Spleen (tissue), 7 donors: Measurements from ENCODE around the gene ADD1.

Experiments
- POLR2AphosphoS5 ChIP-seq, 3 donors: sonication (generic); formaldehyde crosslinking; IDR thresholded peaks; one replicate each; pipeline ENCODE4 v1.5.1; 2017; ENCODE audit warnings: antibody characterized with exemption in 3 of 3
- TF ChIP-seq, protein P1 (sequence below), 11 experiments: fragments of 200-600 bp in 7 of 11; fragments of 450-650 bp in 4 of 11; sonication (generic) in 4 of 11; IDR thresholded peaks in 8 of 11; conservative IDR thresholded peaks in 3 of 11; 1 replicate in 7 of 11; 2 replicates in 4 of 11; pipeline versions ENCODE4 v1.4.0 to v1.8.0; 2016 to 2021; ENCODE audit warnings: antibody characterized with exemption in 11 of 11, inconsistent platforms in 4 of 11, mild to moderate bottlenecking in 1 of 11
- donor health status: DM: no; HTN: no; CAD: no; lungs with moderate emphysema.
- donor health status: DM: no; HTN: no; CAD: no.
- donor health status: DM: no; HTN: no; CAD: no.

DNA sequence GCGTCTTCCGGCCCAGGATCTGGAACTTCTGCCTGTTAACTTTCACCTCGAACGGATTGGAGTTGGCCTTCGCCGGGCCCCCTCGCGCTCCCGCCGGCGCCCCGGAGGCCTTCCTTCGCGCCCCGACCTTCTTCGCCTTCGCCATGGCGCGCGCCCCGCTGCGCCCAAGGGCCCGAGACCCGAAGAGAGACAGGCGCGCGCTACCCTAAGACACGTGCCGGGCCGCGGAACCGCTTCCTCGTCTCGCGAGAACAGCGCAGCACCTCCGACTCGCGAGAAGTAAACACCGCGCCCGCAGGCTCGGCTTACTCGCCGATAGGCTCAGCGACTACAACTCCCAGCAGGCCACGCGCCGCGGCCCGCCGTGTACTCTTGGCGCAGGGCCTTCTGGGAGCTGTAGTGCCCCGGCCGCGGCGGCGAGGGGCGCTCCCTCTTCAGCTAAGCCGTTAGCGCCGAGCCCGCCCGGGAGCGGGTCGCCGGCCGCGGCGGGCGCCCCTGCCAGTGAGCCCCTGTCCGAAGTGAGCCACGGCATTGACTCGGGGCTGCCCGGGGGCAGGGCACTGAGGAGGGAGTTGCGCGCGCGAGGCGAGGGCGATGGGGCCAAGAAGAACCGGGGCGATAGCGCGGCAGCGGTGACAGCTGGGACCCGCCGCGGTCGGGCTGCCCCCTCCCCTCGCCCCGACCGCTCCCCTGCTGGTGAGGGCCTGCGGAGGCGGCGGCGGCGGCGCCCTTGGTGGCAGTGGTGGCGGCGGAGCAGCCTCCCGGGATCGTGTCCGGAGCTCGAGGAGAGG lies 119.7 kb downstream of the ADD1 start, which contains the start of the genes GRK4 and NOP14:
- TF ChIP-seq, protein P1, sequence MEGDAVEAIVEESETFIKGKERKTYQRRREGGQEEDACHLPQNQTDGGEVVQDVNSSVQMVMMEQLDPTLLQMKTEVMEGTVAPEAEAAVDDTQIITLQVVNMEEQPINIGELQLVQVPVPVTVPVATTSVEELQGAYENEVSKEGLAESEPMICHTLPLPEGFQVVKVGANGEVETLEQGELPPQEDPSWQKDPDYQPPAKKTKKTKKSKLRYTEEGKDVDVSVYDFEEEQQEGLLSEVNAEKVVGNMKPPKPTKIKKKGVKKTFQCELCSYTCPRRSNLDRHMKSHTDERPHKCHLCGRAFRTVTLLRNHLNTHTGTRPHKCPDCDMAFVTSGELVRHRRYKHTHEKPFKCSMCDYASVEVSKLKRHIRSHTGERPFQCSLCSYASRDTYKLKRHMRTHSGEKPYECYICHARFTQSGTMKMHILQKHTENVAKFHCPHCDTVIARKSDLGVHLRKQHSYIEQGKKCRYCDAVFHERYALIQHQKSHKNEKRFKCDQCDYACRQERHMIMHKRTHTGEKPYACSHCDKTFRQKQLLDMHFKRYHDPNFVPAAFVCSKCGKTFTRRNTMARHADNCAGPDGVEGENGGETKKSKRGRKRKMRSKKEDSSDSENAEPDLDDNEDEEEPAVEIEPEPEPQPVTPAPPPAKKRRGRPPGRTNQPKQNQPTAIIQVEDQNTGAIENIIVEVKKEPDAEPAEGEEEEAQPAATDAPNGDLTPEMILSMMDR (IDR thresholded peaks at IDR 0.05 in 8 of 11, conservative IDR thresholded peaks at IDR 0.05 in 3 of 11), result peak in 8 of 11 experiments; percentile 24 to 67 (median 51)
- peak; percentile 93 to 96 (median 95) for TF ChIP-seq POLR2AphosphoS5 (IDR thresholded peaks at IDR 0.05)
